DND-41 (cell line): Measurements from ENCODE around the gene LARP7.

Experiments
- EZH2 ChIP-seq: IDR thresholded peaks from 3 replicates; pipeline ENCODE4 v1.6.1; 2012; ENCODE audit warnings: borderline replicate concordance, low read depth, mild to moderate bottlenecking, moderate library complexity, low read length, inconsistent platforms; ENCODE audit not compliant: severe bottlenecking
- TF ChIP-seq, protein P1 (sequence below): IDR thresholded peaks from 2 replicates; pipeline ENCODE4 v1.5.1; 2012; ENCODE audit warnings: borderline replicate concordance, low read length, moderate library complexity, mild to moderate bottlenecking; ENCODE audit not compliant: poor library complexity, severe bottlenecking; ENCODE audit errors: extremely low read depth

DNA sequence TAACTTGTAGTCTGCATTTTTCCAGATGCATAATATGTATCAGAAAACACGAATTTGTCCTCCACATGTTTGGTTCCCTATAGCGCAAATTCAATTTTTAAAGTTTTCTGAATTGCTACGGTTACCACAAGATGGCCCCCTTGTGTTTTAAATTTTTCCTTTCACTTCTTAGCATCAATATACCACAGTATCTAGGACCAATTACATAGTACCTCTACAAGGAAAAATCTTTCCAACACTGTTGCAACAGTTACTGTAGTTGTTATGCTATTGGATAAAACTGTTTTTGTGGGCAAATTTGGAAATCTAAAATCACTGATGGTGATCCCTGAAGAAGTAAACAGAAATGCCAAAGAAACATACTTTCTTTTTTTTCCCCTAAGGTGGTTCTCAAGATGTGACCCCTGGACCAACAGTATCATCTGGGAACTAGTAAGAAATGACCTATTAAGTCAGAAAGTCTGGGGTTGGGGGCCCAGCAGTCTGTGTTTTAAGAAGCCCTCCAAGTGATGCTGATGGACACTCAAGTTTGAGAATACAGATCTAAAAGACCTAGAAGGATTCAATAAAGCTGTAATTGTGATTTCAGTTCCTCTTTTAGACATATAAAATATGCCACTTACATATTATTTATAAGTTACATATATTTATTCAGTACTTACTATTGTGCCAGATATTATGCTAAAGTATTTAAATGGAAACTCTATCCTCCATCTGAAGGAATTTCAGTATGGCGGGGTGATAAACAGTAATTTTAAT lies 3.3 kb upstream of the LARP7 start:
- TF ChIP-seq, protein P1, sequence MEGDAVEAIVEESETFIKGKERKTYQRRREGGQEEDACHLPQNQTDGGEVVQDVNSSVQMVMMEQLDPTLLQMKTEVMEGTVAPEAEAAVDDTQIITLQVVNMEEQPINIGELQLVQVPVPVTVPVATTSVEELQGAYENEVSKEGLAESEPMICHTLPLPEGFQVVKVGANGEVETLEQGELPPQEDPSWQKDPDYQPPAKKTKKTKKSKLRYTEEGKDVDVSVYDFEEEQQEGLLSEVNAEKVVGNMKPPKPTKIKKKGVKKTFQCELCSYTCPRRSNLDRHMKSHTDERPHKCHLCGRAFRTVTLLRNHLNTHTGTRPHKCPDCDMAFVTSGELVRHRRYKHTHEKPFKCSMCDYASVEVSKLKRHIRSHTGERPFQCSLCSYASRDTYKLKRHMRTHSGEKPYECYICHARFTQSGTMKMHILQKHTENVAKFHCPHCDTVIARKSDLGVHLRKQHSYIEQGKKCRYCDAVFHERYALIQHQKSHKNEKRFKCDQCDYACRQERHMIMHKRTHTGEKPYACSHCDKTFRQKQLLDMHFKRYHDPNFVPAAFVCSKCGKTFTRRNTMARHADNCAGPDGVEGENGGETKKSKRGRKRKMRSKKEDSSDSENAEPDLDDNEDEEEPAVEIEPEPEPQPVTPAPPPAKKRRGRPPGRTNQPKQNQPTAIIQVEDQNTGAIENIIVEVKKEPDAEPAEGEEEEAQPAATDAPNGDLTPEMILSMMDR, result peak; percentile 65
- TF ChIP-seq EZH2, result no peak
